IPS-11a (cell line): ENCODE data around the gene OGFOD3.

Source experiments
- H3K4me3 ChIP-seq: one replicate; pipeline ENCODE4 v1.5.1; 2013; ENCODE audit warnings: low read depth, low read length, control low read depth

The OGFOD3 gene

DNA sequence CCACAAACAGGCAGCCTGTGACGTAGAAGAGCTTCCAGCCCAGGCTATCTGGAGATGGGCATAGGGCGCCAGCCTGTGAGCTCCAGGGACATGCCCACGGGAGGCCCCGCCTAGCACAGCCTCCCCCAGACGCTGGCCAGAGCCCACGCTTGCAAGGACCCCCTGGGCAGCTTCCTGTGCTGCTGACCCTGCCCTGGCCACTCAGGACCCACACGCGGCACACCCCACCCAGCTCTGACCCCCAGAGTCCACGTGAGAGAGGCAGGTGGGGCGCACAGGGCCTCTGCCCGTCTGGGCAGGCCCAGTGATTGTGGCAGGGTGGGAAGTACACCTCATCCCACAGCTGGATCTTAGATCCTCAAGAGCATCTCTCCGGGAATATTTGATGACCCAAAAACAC, 28.3 kb upstream of the OGFOD3 start:
- H3K4me3 ChIP-seq, result no peak overlapping the region

DNA sequence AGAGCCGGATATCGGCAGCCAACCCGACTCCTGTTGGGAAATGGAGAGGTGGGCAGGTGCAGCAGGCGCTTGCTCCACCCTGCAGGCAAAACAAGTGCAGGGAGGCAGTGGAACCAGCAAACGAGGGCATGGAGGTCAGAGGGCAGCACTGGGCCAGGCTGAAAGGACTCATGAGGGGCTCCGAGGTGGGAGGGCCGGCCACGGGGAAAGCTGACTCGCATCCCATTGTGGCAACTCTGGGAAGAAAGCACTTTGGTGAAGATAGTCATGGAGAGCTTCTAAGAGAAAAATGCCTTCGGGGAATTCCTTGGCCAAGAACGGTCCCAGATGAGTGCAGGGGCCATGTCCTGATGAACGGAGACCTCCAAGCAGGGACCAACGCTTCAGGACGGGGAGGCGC, 27.7 kb upstream of the OGFOD3 start:
- H3K4me3 ChIP-seq, result no peak overlapping the region

DNA sequence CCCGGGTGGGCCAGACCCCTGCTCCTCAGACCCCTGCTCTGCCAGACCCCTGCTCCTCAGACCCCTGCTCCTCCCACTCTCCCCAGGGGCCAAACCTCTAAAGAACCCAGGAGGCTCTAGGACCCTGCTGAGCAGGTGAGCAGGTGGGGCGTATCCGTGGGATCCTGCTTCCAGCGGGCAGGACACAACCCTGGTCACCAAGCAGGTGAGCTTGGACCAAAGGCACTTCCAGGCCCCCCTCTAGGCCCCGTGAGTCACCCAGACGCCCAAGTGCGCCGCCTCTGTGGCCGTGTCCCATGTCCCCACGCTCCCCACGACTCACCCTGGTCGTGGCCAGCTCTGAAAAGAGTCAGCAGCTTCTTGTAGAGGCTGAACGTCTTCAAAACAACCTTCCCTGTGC, 27.2 kb upstream of the OGFOD3 start:
- H3K4me3 ChIP-seq, result no peak overlapping the region

DNA sequence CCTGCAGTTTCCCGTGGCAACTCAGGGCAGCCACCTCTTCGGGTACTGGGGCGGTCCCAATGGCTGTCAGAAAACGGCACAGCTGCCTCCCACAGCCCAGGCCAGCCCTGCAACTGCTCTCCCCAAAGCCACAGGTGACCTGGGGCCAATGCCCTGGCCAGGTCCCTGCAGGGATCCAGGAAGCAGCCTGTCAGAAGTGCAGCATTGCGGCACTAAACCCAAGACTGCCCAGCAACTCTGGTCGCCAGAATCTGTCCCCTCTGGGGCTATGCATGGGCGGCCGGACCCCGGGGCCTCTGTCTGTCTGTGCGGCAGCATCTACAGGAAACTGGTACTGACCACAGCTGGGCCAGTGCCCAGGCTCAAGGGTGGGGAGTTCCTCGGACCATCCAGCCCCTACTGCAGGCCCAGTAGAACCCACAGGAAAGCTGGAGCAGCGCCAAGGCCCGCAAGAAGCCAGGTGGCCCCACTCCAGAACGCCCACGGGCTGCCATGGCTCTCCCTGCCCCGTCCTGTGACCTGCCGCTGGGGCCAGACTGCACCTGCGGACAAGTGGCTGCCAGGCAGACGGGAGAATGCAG, 26.6 kb upstream of the OGFOD3 start:
- no peak overlapping the region for H3K4me3 ChIP-seq

DNA sequence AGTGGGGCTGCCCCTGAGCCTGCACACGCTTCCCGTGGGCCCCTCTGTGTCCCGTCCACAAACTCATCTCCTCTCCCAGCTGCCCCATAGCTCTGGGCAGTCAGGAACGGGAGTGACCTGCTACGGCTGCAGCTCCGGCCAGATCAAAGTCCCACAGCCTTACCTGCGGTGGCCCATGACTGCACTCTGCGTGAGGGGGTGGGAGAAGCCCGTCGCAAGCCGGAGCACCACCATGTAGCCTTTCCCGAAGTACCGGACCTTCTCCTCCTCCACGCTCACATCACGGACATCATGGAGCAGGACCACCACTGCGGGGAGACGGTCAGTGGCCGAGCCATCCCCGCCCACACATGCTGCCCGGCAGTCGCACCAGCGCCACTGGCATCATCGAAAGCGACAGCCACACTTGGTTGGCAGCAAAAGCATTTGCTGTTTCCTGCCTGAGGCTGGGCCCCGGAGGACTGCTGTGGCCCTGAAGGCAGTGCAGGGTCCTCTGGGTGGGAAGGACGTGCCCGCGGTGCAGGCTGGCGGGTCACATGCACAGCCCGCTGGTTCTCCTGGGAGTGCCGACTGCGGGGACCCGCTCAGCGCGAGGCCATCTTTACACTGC, 26.0 kb upstream of the OGFOD3 start:
- H3K4me3 ChIP-seq, result no peak overlapping the region

DNA sequence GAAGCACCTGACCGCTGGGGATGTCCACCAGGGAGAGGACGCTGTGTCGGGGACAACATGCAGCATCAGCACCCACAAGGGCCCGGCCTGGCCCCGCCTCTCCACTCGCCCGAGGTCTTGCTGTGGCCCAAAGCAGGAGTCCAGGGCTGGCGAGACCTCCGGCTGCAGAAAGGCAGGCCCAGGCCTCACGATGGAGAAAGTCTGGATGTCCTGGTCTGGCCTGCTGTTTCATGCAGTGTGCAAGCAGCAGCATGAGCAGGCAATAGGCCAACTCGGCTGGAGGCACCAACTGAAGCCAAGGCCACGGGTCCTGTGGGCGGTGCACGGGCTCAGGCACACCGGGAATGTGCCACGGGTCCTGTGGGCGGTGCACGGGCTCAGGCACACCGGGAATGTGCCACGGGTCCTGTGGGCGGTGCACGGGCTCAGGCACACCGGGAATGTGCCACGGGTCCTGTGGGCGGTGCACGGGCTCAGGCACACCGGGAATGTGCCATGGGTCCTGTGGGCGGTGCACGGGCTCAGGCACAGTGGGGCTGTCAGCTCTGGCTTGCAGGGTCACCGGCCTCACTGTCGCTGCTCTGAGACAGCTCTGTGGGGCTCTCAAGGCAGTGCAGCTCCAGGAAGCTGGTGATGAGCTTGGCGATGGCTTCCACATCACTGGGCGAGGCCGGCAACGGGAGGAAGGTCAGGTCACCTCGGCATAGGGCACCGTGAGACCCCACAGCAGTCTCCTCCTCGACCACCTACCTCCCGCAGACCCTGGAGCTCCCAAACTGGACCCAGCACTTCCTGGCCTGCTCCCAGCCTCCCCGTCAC, 25.3 kb upstream of the OGFOD3 start:
- no peak overlapping the region for H3K4me3 ChIP-seq

DNA sequence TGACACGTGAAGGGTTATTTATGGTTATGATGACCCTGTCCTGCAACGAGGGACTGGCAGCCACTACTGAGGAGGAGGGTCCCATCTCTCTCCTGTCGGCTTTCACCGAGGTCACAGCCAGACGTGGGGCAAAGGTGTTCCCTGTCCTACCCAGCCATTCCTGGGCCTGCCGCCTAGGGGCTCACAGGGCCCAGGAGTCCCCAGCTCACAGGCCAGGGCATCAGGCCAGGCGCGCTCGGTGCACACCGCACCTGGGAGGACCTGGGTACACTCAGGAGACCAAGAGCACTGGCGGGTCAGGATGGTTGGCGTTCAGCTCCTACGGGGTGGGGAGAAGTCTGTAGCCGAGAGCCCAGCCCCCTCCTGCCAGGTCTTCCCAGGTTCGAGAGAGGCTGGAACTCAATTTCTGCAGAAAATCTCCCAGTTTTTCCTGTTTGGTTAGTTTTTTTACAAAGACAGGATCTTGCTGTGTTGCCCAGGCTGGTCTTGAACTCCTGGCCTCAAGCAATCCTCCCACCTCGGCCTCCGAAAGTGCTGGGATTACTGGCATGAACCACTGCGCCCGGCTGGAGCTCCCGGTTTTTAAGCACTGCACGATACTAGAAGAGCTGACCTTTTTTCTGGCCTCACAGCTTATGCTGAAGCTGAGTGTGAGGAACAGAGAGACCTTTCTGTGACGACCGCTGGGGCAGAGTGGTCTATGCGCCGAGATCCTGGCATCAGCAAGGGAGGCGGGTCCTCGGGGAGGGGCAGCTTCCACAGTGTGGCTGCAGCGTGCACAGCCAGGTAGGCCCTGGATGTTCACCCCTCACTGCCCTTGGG, 24.5 kb upstream of the OGFOD3 start:
- no peak overlapping the region for H3K4me3 ChIP-seq

DNA sequence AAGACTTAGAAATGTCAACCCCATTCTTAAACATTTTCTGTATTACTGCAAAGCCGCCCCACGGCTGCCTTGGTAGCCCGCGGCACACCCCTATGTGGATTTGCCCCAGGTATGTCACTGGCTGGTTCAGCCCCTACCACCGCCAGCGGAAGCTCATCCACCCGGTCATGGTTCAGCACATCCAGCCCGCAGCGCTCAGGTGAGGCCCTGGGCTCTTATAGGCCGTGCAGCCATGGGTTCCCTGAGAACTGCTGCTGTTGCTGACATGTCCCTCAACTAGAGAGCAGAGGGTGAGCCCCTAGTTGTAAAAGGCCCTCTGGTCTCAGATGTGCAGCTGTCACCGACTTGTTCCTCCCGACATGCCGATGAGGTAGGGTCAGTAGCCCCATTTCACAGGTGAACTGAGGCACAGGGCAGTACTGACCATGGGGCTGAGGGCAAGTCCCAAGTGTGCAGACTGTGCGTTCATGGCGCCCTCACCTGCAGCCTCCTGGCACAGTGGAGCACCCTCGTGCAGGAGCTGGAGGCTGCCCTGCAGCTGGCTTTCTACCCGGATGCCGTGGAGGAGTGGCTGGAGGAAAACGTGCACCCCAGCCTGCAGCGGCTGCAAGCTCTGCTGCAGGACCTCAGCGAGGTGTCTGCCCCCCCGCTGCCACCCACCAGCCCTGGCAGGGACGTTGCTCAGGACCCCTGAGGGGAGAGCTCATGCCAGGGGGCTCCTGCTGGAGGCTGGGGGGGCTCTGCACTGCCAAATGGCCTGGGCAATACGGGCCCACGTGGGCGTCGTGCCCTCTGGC, 23.5 kb upstream of the OGFOD3 start:
- no peak overlapping the region for H3K4me3 ChIP-seq

DNA sequence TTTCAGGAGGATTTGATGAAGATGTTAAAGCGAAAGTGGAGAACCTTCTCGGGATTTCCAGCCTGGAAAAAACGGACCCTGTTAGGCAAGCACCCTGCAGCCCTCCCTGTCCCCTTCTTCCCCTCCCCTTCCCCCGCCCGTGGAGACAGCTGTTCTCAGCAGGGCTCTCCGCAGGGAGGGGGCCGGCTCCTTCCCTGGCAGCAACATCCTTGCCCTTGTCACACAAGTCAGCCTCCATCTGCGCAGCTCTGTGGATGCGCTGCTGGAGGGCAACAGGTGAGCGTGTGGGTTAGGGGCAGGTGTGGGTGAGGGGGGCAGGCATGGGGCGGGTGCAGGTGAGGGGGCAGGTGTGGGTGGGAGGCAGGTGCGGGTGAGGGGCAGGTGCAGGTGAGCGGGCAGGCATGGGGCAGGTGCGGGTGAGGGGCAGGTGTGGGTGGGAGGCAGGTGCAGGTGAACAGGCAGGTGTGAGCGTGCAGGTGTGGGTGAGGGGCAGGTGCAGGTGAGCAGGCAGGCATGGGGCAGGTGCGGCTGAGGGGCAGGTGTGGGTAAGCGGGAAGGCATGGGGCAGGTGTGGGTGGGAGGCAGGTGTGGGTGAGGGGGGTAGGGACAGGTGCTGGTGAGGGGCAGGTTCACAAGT, 22.7 kb upstream of the OGFOD3 start:
- no peak overlapping the region for H3K4me3 ChIP-seq

DNA sequence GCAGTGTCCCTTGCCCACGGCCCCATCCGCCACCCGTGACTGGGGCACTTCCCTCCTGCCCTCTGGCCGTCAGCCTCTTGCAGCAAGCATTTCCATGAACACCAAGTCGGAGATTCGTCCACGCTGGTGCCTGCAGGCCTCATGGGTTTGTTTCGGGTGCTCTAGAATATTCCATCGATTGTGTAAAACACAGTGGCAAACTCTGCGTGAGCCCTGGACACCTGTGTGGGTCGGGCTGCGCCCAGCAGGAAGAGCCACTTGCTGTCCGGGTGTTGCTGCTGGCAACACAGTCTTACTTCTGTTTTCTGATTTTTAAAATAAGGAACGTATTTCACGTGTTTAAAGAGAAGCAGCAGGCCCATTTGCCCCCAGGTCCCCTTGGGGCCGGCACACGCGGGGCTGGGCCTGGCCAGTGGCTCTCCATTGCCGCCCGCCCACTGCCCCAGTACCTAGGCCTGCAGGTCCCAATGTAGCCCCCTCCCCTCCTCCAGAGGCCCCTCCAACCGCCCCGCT, 22.1 kb upstream of the OGFOD3 start:
- H3K4me3 ChIP-seq, result no peak overlapping the region

DNA sequence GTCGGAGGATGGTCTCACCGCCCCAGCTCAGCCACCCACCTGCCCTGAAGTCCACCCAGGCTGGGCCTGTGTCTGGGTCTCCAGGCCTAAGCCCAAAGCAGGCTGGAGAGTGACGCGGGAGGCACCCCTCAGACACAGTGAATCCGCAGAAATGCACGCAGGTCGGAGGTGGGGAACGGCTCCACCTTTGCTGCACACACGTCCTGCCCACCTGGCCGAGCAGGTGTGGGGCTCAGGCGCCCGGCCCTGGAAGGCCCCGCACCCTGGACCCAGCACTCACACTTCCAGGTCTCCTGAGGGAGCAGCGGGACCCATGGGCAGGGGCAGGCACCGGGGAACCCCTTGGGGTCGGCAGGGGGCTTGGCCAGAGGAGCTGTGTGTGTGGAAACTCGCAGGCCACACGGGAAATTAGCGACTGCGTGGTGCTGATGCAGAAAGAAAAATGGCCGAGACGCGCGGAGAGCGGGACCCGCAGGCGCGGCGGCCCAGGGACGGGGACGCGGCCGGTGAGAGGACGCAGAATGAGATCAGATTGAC, 21.5 kb upstream of the OGFOD3 start:
- no peak overlapping the region for H3K4me3 ChIP-seq

DNA sequence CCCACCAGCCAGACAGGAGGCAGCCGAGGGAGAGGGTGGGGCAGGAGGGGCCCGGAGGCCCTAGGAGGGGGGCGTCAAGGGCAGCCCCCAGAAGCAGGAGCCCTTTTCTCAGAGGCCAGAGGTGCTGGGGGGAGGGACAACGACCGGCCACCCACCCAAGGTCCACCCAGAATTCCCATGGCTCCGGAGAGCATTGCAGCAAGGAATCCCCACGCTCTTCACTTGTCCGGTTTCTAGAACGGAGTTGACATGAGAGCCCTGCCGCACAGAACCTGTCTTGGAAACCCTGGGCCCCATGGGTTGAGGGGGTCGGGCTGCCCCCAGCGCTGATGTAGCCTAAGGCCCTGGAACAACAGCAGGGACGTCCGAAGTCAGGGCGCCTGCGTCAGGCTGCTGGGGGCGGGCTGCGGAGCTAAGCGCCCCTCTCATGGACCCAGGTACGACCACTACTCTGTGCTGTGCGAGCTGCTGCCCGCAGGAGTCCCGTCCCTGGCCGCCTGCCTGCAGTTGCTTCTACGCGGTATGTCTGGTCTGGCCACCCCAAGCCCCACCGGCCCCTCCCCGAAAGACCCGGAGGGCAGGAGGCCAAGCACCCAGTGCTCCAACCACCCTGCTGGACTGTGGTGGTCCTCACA, 20.9 kb upstream of the OGFOD3 start:
- no peak overlapping the region for H3K4me3 ChIP-seq

DNA sequence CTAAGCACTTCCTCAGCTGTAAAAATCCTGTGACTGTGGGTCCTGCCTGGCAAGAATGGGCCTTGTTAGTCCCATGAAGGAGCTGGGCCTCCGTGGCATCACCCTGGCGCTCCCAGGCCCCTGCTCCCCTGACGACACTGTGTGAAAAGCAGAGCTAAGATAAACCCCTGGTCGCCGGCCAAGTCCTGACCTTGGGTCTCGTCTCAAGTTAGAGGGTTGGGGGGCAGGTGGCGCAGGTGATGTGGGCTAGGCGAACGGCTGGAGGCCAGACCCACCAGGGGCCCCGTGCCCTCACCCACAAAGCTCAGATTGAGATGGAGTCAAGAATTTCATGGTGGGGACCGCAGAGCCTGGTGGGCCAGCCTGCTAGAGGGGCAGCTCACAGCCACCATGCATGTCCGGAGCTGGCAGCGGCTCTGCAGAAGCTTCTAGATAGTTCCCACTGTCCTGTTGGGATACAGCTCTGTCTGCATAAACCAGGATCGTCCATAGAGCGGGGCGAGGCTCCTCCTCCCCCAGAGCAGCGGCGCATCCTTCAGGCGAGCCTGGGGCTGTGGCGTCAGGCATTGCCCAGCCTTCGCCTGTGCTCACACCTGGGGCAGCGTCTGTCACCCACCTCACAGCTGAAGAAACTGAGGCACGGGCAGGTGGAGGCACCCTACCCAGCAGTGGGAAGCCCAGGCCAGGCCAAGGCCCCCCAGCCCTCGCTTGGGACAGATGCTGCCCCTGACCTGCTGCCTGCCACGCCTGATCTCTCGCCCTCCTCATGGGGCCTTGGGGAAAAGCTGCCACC, 20.2 kb upstream of the OGFOD3 start:
- H3K4me3 ChIP-seq, result no peak overlapping the region

DNA sequence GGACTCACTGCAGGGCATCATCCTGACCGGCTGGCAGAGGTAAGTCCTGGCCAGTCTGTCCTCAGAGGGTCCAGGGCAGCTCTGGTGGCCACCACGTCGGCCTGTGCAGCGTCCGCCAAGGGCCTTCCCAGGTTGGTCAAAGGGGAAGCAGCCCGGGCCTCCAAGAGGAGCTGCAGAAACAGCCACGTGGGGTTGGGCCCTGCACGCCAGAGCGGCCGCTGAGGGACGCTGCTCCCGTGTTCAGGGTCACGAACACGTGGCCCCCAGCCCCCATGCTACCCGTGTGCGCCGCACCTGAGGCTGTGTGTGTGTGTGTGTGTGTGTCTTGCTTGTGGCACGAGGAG, 18.9 kb upstream of the OGFOD3 start:
- H3K4me3 ChIP-seq, result no peak overlapping the region

DNA sequence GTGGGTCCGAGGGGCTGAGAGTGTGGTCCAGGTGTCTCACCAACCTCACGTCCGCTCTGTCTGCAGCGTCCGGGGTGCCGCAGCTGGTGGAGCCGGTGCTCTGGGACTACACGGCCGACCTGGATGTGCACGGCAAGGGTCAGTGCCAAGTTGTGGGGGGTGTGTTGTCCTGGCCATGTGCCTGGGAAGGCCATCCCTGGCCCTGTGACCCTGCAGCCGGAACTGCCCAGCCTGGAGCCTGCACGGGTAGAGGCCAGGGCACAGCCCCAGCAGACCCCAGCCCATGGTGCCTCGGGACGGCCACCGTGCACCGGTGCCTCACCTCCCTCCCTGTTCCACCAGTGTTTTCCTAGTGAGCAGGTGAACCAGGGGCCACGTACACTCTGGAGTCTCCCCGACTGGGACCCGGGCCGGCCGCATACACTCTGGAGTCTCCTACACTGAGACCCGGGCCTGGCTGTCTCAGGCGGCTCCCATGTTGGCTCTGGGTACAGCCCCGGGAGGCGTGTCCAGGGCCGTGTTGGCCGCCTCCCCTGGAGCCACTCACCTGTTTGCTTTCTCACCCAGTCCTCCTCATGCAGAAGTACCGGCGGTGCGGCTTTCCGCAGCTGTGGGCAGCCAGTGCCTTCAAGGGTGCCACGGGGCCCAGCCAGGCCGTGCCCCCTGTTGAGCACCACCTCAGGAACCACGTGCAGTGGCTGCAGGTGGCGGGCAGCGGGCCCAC, 18.4 kb upstream of the OGFOD3 start:
- no peak overlapping the region for H3K4me3 ChIP-seq

DNA sequence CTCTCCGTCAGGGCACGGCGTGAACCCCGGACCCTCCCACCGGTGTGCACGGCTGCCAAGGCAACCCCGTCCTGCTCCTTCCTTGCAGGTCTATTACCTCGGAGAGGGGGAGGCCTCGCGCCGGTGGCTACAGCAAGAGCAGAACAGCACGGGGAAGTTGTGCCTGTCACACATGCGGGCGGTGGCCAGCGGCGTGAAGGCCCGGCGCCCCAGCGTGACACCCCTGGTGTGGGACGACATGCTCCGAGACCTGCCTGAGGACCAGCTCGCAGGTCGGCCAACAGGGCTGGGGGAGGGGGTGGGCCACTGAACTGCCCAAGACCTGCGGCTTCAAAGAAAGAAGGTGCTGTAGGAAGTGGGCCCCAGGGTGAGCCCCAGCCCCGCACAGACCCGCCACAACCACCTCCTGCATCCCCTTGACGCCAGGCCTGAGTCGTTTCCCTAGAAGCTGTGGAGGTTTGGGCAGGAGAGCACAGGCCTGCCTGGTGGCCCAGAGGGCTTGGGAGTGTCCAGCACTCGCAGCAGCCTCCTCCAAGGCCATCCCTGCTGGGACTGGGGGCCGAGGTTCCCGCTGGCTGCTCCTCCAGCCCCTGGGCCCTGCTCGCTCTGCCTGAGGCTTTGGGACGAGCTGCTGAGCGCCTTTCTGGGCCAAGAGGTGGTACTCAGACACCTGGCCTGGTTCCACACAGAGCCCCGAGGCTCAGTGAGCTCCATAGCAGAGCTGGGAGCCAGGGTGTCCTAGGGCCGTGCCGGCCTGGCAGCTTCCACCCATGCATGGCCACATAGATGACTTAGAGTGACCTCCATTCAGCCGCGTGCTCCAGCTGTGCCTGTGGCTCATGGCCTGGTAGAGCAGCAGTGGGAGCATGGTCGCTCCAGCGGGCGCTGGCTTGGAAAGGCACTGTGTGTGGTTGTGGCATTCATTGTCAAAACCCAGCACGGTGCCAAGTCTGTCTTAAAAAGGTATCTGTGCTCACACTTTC, 17.5 kb upstream of the OGFOD3 start:
- no peak overlapping the region for H3K4me3 ChIP-seq

DNA sequence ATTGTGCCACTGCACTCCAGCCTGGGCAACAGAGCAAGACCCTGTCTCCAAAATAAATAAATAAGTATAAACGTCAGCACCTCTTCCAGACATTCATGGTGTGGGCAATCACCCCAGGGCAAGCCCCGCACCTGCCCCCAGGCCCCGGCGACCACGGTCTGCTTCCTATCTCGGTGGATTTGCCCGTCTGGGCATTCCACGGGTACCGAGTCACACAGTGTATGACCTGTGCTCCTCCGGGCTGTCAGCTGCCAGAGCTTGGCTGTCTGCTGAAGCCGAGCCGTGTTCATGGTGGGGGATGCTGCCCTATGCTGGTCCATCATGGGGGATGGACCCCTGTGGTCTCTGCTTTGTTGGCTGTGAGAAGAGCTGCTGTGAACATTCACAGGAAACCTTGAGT, 16.7 kb upstream of the OGFOD3 start:
- no peak overlapping the region for H3K4me3 ChIP-seq
